Activated naive CD4-positive, alpha-beta T cell treated with anti-CD3 and anti-CD28 coated beads, Interleukin-2, amount 10 ng/mL, durations not matched to agents 5 hours and 36 hours (primary cell): ENCODE measurements around the gene NRAS. TPM values are rescaled to one million over a fixed set of nuclear protein-coding genes. Genes with fewer than 3 reads are reported as not detected.

Experiments used
- total RNA-seq, 2 experiments: library from RNA; stranded (reverse); gene quantifications; one replicate each; pipeline ENCODE4 v1.2.3, GENCODE V29; 2021

The NRAS gene
- 10 to 100 TPM; 45.8 to 47.2 TPM for total RNA-seq

DNA sequence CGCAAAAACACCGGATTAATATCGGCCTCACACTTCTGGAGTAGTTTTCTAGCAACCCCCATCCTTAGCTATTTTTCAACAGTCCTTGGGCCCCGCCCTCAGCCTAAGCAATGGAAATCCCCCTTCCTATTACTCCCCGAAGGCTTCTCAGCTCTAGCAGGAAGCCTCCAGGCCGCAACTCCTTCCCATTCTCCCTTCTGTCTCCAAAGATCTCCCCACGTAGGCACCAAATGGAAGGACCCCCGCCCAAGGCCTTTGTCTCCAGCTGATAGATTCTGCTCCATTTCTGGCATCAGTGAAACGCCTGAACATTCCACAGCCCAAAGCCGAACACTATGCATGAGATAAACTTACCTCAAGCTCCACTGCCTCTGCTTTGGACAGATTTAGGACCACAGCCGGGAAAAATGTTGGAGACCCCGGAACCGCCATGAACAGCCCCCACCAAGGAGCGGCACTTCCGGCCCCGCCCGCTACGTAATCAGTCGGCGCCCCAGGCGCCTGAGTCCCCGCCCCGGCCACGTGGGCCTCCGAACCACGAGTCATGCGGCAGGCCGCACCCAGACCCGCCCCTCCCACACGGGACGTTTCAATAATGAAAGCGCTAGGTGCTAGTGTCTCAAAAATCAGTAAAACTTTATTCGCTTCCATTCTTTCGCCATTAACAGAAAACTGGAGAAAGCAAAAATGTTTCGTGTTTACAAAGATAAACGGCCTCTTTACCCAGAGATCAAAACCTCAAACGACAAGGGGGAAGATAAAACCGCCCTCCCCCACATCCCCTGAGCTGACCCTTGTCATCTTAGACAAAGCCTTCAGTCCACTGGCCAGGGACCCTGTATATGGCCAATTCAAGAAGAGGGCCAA lies at the start of gene NRAS:
Gene NRAS (minus strand): TSS at position 468 of the 867 bp plus-strand sequence. CDS start 611 bp downstream, outside the sequence.

DNA sequence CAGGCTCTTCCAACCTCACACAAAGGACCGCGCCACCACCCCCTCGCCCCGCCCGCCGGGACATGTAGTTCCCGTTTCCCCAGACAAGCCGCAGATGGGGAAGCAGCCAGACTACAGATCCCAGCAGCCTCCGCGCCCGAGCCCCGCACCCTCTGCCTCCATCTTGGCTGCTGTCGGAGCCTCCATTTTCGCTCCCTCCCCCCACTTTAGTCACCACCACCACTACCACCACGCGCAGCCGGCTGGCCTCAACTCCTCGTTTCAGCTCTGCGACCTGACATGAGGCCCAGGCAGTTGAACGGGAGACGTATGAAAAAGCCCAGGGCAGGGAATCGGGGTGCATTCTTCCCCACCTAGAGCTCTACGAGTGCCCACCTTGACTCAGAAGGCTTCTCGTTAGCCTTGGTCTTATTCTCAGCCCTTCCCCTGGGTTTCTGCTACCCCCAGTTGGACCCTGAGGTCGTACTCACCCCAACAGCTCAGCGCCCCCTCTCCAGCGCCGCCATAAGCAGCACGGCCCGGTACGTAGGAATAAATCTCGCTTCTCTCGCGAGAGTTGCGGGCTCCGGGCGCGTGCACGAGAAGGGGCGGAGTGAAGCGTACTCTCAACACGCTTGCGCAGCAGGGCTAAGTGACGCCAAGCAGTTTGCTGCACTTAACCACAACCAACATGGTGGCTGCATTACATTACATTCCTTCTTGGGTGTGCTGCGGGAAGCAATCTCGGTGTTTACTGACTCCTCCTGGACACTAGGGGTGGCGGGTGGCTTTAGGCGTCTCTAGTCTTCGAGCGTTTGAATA lies 41.1 kb upstream of the NRAS start, which contains the start of gene CSDE1:
Gene CSDE1 (minus strand): TSS at position 530 of the 801 bp plus-strand sequence. CDS start 18,094 bp downstream, outside the sequence.

DNA sequence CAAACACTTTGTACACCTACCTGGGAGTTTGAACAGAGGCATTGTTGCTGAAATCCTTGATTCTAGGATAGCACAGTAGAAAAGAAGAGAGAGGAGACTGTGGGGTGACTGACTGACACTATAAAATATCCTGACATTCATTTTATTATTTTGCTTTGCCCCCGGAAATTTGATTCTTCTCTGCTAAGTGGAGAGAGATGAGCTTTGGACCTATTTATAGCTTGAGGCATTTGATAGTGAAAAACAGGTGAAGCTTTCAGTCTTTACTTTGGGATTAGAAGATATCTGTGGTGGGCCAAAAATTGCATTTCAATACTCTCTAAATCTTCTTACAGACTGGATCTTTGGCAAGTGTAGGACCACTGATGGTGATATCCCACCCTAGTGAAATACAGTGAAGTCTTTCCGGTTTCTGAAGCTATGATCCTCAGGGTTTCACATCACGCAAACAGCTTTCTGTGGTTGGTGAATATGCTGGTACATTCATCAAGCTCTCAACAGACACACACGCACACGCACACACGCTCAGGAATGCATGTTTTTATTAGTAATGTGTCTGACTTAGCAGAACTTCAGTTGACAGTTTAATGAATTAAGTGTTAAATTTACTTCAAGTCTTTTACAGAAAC lies 21.0 kb downstream of the NRAS start, which contains the start of gene AMPD1:
Gene AMPD1 (minus strand): TSS at position 117 of the 629 bp plus-strand sequence. CDS start 75 bp downstream, at position 42.

DNA sequence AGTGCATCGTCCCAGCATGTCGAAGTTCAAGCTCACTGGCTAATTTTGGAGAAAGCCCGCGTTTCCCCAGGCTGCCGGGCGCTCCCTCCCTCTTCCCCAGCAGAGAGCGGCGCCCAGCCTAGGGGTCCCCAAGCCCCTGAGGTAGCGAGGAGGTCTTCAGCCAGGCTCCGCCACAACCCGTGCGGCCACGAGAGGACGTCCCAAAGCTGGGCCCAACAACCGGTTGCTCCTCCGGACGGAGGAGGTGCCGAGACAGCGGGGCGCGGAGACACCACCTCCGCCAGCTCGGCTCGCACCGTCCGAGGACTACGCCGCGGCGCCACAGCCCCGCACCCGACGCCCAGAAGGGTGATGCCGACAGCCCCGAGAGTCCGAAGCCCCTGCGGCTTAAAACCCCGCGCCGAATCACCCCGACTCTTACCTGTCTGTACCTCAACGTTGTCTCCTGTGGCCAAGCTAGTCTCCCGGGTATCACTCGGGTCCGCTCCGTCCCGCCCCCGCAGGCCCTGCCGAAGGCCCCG lies 46.9 kb downstream of the NRAS start, which contains the start of gene DENND2C:
Gene DENND2C (minus strand): TSS at position 488 of the 521 bp plus-strand sequence. CDS start 44,065 bp downstream, outside the sequence.

Other genes starting within 250 kb of the NRAS start
- gene TRIM33, start 205.6 kb downstream of the NRAS start, total RNA-seq = 10 to 100 TPM; 39.1 to 39.5 TPM
- 10 to 100 TPM; 38.2 to 39.1 TPM for gene BCAS2, start 135.2 kb downstream of the NRAS start, total RNA-seq
- under 1 TPM; 0.23 to 0.31 TPM for gene DENND2C, start 46.7 kb downstream of the NRAS start, total RNA-seq
- not detected for gene AMPD1, start 21.2 kb downstream of the NRAS start, total RNA-seq
- gene CSDE1, start 41.2 kb upstream of the NRAS start, total RNA-seq = 100 to 1,000 TPM; 401 to 408 TPM
- gene SIKE1, start 63.9 kb upstream of the NRAS start, total RNA-seq = 10 to 100 TPM; 54.5 to 54.7 TPM
- gene SYCP1, start 138.1 kb upstream of the NRAS start, total RNA-seq = not detected